Thoracic aorta (tissue), 2 donors: ENCODE results near the gene PDX1. TPM values are rescaled to one million over a fixed set of nuclear protein-coding genes. Genes with fewer than 3 reads are reported as not detected.

Source experiments
- ATAC-seq: fragments of 150-250 bp; one replicate; pipeline ENCODE4 v1.8.0; 2017; ENCODE audit warnings: low read depth; ENCODE audit not compliant: insufficient number of reproducible peaks, low FRiP score
- DNase-seq: peaks from one replicate; pipeline ENCODE4 v3.0.0-alpha.2; 2020; ENCODE audit warnings: low spot score
- H3K27ac ChIP-seq, 2 donors: fragments of 200-600 bp; sonication (generic); 1 replicate in 1 of 2; 2 replicates in 1 of 2; pipeline ENCODE4 v1.5.1; 2016; ENCODE audit warnings: mild to moderate bottlenecking in 2 of 2, moderate library complexity in 2 of 2
- H3K27me3 ChIP-seq: fragments of 200-600 bp; sonication (generic); replicated peaks from 2 replicates; pipeline ENCODE4 v1.6.0; 2016; ENCODE audit warnings: mild to moderate bottlenecking; ENCODE audit not compliant: insufficient read depth
- H3K36me3 ChIP-seq: fragments of 200-600 bp; sonication (generic); one replicate; pipeline ENCODE4 v1.5.1; 2016
- H3K4me1 ChIP-seq, 2 donors: fragments of 200-600 bp; sonication (generic); 1 replicate in 1 of 2; 2 replicates in 1 of 2; pipeline versions ENCODE4 v1.5.1 to v1.6.0; 2016; ENCODE audit warnings: low read depth in 2 of 2, mild to moderate bottlenecking in 1 of 2; ENCODE audit not compliant: control insufficient read depth in 1 of 2
- H3K4me3 ChIP-seq: fragments of 200-600 bp; sonication (generic); 2 replicates; pipeline ENCODE4 v1.5.1; 2016; ENCODE audit warnings: mild to moderate bottlenecking
- H3K9me3 ChIP-seq: fragments of 200-600 bp; sonication (generic); 2 replicates; pipeline ENCODE4 v1.5.1; 2016
- total RNA-seq, 2 donors: library from RNA; depleted of rRNA; stranded (reverse); fragments of >200 nt; gene quantifications; one replicate each; pipeline versions ENCODE4 v1.1.0 to v1.2.3, GENCODE V29; 2016
- TF ChIP-seq, protein P1 (sequence below): fragments of 200-600 bp; sonication (generic); IDR thresholded peaks from one replicate; pipeline ENCODE4 v1.5.1; 2019; ENCODE audit warnings: antibody characterized with exemption

The PDX1 gene
- total RNA-seq, 2 donors from 2014 or later = 0.28 TPM; not detected in 1

DNA sequence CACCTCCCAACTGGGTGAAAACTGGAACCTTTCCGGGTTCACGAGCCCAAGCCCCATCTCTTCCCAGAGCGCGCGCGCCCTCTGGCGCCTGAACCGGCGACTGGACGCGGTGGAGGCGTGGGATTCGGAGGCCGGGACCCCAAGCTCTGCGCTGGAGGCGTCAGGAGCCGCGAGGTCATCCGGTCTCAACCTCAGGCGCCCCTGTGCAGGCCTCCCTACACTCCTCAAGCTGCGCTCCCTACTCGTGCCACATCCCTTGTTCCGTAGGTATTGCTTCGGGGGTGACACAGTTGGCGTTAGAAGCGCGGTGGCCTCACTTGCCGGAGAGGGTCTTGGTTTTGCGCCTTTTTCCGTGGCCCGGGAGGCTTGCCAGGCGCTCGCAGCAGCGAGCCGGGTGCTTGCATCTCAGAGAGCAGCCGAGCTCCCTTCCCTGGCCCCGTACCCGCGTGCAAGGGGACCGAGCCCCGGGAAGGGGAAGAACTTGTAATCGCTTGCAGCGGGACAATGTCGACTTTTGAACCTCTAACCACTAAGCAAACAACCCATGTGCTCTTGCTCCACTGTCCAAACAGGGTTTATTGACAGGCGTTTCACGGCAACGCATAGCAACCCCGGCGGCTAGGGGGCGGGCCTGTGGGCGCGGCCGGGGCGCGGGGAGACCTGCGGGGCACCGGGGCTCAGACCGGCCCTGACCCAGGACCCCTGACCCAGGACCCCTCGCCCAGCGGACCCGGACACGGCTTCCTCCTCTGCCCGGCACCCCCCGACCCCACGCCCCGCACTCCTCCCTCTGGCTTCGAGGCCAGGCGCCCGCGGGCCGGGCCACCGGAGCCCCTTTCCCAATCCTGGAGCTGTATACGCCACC is 40.8 kb downstream of the PDX1 start:
- no peak for DNase-seq
- Histone ChIP-seq H3K9me3 (no peaks in the 10 kb centered on the region), H3K36me3 (no peaks in the 10 kb centered on the region), H3K27ac (no peak overlapping the region), H3K4me3 (peak overlapping the region; percentile 60), H3K4me1 (peaks cover 11 to 16% of the 10 kb centered on the region in 2 donors), H3K27me3 (peaks cover 38% of the 10 kb centered on the region)
- no peak for ATAC-seq
- TF ChIP-seq, protein P1, sequence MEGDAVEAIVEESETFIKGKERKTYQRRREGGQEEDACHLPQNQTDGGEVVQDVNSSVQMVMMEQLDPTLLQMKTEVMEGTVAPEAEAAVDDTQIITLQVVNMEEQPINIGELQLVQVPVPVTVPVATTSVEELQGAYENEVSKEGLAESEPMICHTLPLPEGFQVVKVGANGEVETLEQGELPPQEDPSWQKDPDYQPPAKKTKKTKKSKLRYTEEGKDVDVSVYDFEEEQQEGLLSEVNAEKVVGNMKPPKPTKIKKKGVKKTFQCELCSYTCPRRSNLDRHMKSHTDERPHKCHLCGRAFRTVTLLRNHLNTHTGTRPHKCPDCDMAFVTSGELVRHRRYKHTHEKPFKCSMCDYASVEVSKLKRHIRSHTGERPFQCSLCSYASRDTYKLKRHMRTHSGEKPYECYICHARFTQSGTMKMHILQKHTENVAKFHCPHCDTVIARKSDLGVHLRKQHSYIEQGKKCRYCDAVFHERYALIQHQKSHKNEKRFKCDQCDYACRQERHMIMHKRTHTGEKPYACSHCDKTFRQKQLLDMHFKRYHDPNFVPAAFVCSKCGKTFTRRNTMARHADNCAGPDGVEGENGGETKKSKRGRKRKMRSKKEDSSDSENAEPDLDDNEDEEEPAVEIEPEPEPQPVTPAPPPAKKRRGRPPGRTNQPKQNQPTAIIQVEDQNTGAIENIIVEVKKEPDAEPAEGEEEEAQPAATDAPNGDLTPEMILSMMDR = no peak

DNA sequence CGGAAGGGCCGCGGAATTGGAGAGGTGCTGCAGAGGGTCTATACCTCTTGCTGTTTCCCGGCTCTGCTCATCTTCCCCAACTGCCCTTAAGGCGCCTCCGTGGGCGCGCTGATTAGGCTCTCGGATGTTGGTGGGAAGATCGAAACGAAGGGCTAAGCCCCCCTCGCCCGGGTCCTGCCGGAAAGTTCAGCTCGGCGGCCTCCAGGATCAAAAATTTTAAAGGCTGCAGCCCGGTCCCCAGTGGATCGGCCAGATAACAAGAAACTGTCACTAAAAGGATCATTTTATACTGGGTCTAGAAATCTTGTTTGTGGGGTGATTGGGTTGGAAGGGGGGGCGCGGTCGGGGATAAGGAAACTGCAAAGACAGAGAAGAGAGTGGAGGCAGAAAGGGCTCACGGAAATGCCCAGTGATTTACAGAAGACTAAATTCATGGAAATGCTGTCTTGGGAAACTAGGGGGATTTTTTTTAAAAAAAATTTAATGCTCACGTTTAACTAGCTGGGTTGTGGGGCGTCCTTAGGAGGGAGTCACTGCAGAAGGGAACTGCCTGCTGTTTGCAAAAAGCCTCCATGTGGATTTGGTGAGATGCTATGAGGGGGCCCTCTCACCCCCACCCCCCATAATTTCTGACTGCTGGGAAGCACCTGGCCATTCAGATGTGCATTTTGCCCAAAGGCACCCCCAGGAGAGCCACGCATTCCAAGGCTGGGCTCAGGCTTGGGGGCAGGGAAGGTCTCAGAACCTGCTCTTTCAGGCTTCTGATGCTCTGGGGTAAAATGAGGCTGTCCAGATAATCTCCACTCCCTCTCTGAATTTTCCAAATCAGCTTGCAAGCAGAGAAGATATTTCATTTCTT is 41.7 kb downstream of the PDX1 start:
- Histone ChIP-seq H3K27me3 (peaks cover 32% of the 10 kb centered on the region), H3K36me3 (no peaks in the 10 kb centered on the region), H3K4me3 (peak overlapping the region; percentile 60), H3K9me3 (no peaks in the 10 kb centered on the region), H3K27ac (no peak overlapping the region), H3K4me1 (peaks cover 11 to 16% of the 10 kb centered on the region in 2 donors)
- ATAC-seq = no peak
- TF ChIP-seq, protein P1 = no peak
- DNase-seq = no peak

GRCh38 chr13:27962128-27962841 is 42.5 kb downstream of the PDX1 start:
- H3K4me3 ChIP-seq = no peak overlapping the region
- no peaks in the 10 kb centered on the region for H3K36me3 ChIP-seq
- H3K4me1 ChIP-seq = peaks cover 11 to 16% of the 10 kb centered on the region in 2 donors
- DNase-seq (no peak), ATAC-seq (no peak)
- TF ChIP-seq, protein P1 = no peak
- no peak overlapping the region for H3K27ac ChIP-seq
- H3K9me3 ChIP-seq = no peaks in the 10 kb centered on the region
- H3K27me3 ChIP-seq = peaks cover 26% of the 10 kb centered on the region

GRCh38 chr13:27962982-27963381 is 43.2 kb downstream of the PDX1 start:
- ATAC-seq (no peak), DNase-seq (no peak)
- peaks cover 26% of the 10 kb centered on the region for H3K27me3 ChIP-seq
- no peak overlapping the region for H3K27ac ChIP-seq
- no peaks in the 10 kb centered on the region for H3K36me3 ChIP-seq
- TF ChIP-seq, protein P1 = no peak
- H3K4me3 ChIP-seq = no peak overlapping the region
- H3K4me1 ChIP-seq = peaks cover 11 to 21% of the 10 kb centered on the region in 2 donors
- H3K9me3 ChIP-seq = no peaks in the 10 kb centered on the region
